ENCODE data around the gene TJP1. TPM values are rescaled to one million over a fixed set of nuclear protein-coding genes. Genes with fewer than 3 reads are reported as not detected.

Gene TJP1
- total RNA-seq, 2 donors from 2014 or later = 131 to 145 TPM

DNA sequence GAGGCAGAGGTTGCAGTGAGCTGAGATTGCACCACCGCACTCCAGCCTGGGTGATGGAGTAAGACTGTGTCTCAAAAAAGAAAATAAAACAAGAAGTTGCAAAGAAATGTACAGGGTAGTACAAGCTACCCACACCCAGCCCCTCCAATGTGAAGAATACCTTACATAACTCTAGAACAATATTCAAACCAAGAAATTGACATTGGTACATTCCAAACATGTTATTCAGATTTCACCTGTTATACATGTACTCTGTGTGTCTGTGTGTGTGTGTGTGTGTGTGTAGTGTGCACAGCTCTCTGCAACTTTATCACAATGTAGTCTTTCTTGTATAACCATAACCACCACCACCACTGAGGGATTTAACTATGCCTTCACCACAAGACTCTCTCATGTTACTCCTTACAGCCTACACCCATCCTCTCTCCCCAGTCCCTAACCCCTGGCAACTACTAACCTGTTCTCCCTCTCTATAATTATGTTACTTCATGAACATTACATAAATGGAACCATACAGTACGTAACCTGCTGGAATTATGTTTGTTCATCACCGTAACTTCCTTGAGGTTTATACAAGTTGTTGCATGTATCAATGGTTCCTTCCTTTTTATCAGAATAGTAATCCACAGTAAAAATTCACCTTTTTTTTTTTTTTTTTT, 16.2 kb upstream of the TJP1 start:
- WGBS, 2 experiments (ENCODE audit: insufficient coverage in 1 of 2, insufficient read length in 1 of 2) = 93% methylated on average over 3 of the region's 3 CpGs; no CpG with 5 or more reads in 1 of the 2 experiments
- H3K36me3 ChIP-seq (ENCODE audit: control insufficient read depth, insufficient read depth, low read length) = no peaks in the 10 kb centered on the region
- Mint-ChIP-seq H3K27me3 (ENCODE audit: insufficient read depth) (no peaks in the 10 kb centered on the region), H3K4me3 (no peak overlapping the region), H3K36me3 (ENCODE audit: low read depth) (no peaks in the 10 kb centered on the region), H3K4me1 (no peaks in the 10 kb centered on the region), H3K9me3 (peaks cover 1% of the 10 kb centered on the region), H3K27ac (no peak overlapping the region)
- TF ChIP-seq, protein P1, sequence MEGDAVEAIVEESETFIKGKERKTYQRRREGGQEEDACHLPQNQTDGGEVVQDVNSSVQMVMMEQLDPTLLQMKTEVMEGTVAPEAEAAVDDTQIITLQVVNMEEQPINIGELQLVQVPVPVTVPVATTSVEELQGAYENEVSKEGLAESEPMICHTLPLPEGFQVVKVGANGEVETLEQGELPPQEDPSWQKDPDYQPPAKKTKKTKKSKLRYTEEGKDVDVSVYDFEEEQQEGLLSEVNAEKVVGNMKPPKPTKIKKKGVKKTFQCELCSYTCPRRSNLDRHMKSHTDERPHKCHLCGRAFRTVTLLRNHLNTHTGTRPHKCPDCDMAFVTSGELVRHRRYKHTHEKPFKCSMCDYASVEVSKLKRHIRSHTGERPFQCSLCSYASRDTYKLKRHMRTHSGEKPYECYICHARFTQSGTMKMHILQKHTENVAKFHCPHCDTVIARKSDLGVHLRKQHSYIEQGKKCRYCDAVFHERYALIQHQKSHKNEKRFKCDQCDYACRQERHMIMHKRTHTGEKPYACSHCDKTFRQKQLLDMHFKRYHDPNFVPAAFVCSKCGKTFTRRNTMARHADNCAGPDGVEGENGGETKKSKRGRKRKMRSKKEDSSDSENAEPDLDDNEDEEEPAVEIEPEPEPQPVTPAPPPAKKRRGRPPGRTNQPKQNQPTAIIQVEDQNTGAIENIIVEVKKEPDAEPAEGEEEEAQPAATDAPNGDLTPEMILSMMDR (conservative IDR thresholded peaks at IDR 0.05) = no peak
- H3K4me3 ChIP-seq (ENCODE audit: low read length) = no peak overlapping the region
- no peak overlapping the region for H3K9ac ChIP-seq (ENCODE audit: extremely low read depth, low read length, poor library complexity, severe bottlenecking)
- H3K27me3 ChIP-seq (ENCODE audit: control insufficient read depth, insufficient read depth, low read length, poor library complexity, severe bottlenecking) = no peaks in the 10 kb centered on the region
- DNase-seq = no peak
- no peak overlapping the region for H3K27ac ChIP-seq (ENCODE audit: low read depth, low read length)
- H3K4me1 ChIP-seq (ENCODE audit: control insufficient read depth, insufficient read depth, low read length) = no peaks in the 10 kb centered on the region
- no peaks in the 10 kb centered on the region for H3K9me3 ChIP-seq (ENCODE audit: control insufficient read depth, low read length)

DNA sequence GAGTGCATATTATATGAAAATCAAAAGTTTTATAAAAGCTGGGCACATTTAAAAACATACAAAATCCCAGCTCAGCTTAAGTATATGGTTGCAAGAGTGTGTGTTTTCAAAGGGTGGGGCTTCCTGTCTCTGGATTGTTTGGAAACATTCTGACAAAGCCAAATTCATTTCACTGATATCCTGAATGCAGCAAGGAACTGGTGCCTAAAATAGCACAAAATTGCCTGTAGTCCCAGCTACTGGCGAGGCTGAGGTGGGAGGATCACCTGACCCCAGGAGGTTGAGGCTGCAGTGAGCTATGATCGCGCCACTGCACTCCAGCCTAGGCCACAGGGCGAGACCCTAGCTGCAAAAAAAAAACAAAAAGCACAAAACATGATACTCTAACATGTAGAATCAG, 13.0 kb upstream of the TJP1 start:
- no peak overlapping the region for H3K4me3 ChIP-seq (ENCODE audit: low read length)
- DNase-seq = no peak
- H3K27ac ChIP-seq (ENCODE audit: low read depth, low read length) = no peak overlapping the region
- Mint-ChIP-seq H3K36me3 (ENCODE audit: low read depth) (no peaks in the 10 kb centered on the region), H3K4me3 (no peak overlapping the region), H3K9me3 (peaks cover 1% of the 10 kb centered on the region), H3K27me3 (ENCODE audit: insufficient read depth) (no peaks in the 10 kb centered on the region), H3K27ac (no peak overlapping the region), H3K4me1 (no peaks in the 10 kb centered on the region)
- TF ChIP-seq, protein P1 (conservative IDR thresholded peaks at IDR 0.05) = no peak
- 80 to 91% methylated on average over 1 to 4 of the region's 4 CpGs for WGBS, 2 experiments (ENCODE audit: insufficient coverage in 1 of 2, insufficient read length in 1 of 2)
- no peaks in the 10 kb centered on the region for H3K4me1 ChIP-seq (ENCODE audit: control insufficient read depth, insufficient read depth, low read length)
- H3K9me3 ChIP-seq (ENCODE audit: control insufficient read depth, low read length) = no peaks in the 10 kb centered on the region
- no peak overlapping the region for H3K9ac ChIP-seq (ENCODE audit: extremely low read depth, low read length, poor library complexity, severe bottlenecking)
- no peaks in the 10 kb centered on the region for H3K27me3 ChIP-seq (ENCODE audit: control insufficient read depth, insufficient read depth, low read length, poor library complexity, severe bottlenecking)
- H3K36me3 ChIP-seq (ENCODE audit: control insufficient read depth, insufficient read depth, low read length) = no peaks in the 10 kb centered on the region

DNA sequence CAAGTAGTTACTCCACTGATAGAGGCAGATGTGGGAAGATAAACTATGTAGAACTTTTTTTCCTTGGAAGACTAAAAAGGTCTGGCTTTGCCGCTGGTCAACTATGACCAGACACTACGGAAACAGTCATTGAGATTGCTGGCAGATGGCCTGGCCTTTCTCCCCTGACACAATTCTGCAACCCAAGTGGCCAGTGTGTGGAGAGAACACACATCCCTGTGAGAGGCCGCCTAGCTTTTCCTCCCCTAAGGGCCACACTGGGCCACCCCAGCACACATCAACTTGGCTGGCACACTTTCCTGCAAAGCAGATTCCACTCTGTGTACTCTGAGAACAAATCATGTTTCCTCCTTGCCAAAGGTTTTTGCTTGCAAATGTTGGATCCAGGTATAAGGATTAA, 10.4 kb upstream of the TJP1 start:
- no peaks in the 10 kb centered on the region for H3K4me1 ChIP-seq (ENCODE audit: control insufficient read depth, insufficient read depth, low read length)
- Mint-ChIP-seq H3K27ac (no peak overlapping the region), H3K9me3 (peaks cover 1% of the 10 kb centered on the region), H3K4me3 (no peak overlapping the region), H3K27me3 (ENCODE audit: insufficient read depth) (no peaks in the 10 kb centered on the region), H3K4me1 (no peaks in the 10 kb centered on the region), H3K36me3 (ENCODE audit: low read depth) (no peaks in the 10 kb centered on the region)
- no peaks in the 10 kb centered on the region for H3K9me3 ChIP-seq (ENCODE audit: control insufficient read depth, low read length)
- 99 to 100% methylated on average over 2 to 3 of the region's 3 CpGs for WGBS, 2 experiments (ENCODE audit: insufficient coverage in 1 of 2, insufficient read length in 1 of 2)
- H3K27ac ChIP-seq (ENCODE audit: low read depth, low read length) = no peak overlapping the region
- H3K27me3 ChIP-seq (ENCODE audit: control insufficient read depth, insufficient read depth, low read length, poor library complexity, severe bottlenecking) = no peaks in the 10 kb centered on the region
- DNase-seq = no peak
- no peak overlapping the region for H3K4me3 ChIP-seq (ENCODE audit: low read length)
- TF ChIP-seq, protein P1 (conservative IDR thresholded peaks at IDR 0.05) = no peak
- H3K9ac ChIP-seq (ENCODE audit: extremely low read depth, low read length, poor library complexity, severe bottlenecking) = no peak overlapping the region
- H3K36me3 ChIP-seq (ENCODE audit: control insufficient read depth, insufficient read depth, low read length) = no peaks in the 10 kb centered on the region
